Daoy (cell line): ENCODE measurements around the gene CORIN. TPM values are rescaled to one million over a fixed set of nuclear protein-coding genes. Genes with fewer than 3 reads are reported as not detected.

ENCODE experiments used
- DNase-seq: peaks from one replicate; pipeline ENCODE4 v3.0.0-alpha.2; 2015; ENCODE audit warnings: low read depth
- total RNA-seq: library from RNA; depleted of rRNA; stranded (reverse); fragments of >200 nt; shearing (Covaris generic); gene quantifications from 2 replicates; pipeline ENCODE4 v1.2.3, GENCODE V29; 2014

Gene CORIN
- total RNA-seq, 1 experiment from 2014 or later, result not detected

DNA sequence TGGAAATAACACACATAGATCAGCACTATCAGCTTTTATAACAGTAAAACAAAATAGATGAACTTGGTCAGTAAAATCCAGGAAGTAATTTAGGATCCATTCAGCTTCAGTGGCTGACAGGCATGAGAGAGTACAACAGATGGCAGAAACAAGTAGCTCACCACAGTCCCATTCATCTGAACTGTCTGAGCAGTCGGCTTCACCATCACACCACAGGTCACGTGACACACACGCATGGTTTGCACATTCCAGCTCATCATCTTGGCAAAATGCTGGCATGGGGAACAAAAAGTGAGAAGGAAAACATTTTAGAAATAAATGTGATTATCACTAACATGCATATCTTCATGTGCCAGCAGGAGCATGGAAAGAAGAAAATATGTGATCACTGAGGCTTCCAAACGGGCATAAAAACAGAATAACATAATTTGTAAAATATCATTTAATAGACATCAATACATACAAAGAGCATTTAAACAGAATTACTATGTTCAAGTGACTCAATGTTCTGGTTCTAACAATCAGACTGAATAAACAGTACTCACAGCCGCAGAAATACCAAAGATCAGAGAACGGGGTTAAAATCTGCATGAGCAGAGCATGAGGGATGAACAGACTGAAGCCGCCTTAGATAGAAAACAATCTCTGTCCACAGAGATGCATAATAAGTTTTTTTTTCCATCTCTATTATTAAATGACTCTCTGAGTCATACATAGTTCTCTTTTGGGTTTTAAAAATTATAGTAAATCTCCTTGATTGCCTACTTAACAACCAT, 194.7 kb downstream of the CORIN start:
- DNase-seq, result peak; percentile 53

DNA sequence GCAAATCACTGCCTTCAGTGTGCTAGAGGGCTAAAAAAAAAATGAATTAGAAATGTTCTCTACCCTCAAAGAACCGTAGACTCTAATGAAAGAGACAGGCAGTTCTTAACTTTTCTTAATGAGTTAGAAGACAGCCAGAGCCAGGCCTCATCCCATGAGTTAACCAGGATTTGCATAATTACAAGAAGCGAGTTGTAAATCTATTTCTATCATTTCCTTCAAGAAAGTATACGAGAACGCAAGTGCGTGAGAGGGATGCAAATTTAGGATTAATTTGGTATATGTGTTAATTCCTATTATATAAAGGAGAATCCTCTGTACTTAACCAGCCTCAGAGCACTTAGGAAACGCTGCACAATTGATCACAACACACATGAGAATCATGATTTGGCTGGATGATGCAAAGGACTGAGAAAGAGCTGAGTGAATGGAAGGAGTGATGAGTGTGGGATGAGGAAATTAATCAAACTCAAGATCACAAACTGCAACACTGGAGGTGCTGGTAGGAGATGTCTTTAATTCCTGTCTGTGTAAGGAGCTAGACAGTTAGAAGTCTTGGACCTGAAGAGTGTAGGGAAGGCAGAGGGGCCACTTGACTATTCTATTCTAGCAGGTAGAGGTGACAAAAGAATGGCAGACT, 195.6 kb downstream of the CORIN start:
- no peak for DNase-seq

DNA sequence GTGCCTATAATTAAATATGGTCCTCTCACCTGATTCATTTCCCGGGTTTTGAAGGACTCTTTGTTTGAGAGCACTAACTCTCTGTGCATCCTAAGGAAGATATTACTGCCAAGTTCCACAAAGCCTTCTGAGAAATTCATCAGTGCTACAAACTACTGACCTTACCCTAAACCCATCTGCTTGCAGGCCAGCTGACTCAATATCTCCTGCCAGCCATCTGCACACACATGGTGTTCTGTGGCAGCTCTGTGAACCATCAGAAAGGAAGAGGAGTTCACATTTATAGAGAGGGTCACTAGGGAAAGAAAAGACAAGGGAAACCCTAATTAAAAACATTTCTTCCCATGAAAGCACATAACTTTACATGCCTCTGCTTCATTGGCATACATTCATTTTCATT, 196.1 kb downstream of the CORIN start:
- no peak for DNase-seq

DNA sequence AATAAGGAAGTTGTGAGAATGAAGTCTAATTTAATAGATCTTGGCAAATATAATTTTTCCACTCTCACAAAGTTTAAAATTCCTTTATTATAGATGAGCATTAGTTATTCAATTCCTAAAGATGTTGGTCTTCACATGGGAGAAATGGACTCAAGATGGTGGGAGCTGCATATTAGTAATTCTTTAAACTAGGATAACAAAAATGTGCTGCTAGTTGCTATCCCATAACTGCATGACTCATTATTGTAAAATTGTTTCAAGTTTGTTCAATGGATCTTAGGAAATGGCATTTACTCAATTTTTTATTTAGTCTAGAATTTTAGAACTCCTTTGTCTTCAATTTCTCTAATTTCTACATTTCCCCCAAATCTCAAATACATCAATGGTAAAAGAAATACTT, 197.0 kb downstream of the CORIN start:
- no peak for DNase-seq

DNA sequence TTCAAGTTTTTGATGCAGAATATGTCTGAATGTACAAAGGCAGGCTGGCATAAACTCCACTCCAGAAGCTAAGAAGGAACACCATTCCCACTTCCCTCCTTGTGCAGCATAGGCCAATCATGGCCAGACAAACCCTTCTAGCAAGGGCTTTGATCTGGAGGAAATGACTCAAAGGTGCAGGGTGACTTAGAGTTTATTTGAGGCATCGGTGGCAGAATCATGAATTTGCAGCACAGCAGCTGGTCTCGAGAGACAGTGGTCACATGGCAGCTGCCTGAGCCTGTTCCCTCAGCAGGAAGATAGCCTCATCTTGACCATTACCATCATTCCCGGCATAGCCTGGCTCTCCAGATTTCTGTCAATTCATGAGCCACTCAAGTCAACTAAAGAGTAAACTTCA, 198.3 kb downstream of the CORIN start:
- DNase-seq, result peak; percentile 35

DNA sequence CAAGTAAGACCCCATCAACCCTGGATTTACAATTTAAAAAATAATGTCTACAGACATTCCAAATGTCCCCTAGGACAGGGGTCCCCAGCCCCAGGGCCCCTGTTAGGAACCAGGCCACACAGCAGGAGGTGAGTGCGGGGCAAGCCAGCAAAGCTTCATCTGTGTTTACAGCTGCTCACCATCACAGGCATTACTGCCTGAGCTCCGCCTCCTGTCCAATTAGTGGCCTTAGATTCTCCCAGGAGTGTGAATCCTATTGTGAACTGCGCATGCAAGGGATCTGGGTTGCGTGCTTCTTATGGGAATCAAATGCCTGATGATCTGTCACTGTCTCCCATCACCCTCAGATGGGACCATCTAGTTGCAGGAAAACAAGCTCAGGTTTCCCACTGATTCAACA, 206.7 kb downstream of the CORIN start:
- no peak for DNase-seq

DNA sequence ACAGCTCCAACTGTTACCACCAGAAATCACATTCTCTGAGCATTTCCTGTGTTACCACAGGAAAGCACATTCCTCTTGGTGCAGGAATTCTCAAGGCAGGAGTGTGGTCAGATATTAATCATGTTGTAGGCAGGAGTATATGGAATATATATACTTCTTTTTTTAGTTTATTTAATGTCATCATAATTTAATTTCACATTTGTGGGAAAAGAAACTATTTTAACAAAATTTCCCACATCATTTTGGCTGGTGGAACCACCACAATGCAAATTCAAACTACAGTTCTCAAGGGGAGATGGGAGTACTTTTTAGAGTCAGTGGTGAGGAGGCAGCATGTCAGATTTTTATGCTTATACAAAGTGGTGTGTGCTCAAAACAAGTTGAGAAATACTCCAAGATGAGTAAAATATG, 213.8 kb downstream of the CORIN start:
- peak; percentile 4 for DNase-seq

DNA sequence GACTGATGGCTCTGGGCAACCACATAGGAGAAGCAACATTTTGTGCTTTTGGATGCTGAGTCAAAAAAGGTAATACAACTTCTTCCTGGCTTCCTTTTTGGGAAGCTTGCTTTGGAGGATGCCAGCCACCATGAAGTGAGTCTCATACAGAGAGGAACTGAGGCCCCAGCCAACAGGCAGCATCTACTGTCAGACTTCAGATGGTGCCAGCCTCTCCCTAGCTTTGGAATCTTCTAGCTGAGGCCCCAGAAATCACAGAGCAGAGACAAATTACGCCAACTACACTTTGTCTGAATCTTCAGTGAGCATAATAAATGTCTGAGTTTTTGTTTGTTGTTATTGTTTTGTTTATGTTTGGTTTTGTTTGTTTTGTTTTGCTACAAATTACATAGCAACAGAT, 216.7 kb downstream of the CORIN start:
- no peak for DNase-seq

DNA sequence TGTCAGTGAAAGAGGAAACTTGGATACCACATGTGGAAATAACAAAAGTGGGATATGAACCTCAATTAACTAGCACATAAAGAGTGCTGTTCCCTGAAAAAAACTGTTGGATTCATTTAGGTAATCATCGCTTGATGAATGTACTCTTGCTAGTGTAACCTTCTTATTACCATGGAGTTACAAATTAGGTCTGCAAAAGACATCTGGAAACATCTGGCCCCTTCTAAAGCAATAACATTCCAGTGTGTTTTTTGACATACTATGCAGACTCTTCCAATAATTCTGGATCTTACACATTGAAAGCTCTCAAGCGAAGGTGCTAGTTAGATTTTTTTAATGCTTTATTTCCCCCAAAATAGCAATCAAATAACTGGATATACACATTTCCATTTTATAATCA, 218.2 kb downstream of the CORIN start:
- no peak for DNase-seq

DNA sequence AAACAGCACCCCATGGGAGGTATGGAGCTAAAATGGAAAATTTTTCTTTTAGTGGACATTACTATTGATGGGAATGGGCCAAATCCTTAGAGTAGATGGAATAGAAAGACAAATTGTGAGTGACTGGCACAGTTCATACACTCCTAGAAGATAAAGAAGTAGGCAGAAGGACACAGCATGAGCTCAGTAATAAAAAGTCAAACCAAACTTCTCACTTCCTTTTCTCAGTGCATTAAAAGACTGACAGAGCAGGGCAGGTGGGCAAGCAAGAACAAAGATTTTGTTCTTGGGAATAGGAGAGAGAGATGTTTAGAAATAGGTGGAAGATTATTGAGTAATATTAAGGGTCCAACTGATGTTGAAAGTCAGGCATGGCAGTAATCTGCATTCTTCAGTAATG, 220.3 kb downstream of the CORIN start:
- DNase-seq, result no peak

DNA sequence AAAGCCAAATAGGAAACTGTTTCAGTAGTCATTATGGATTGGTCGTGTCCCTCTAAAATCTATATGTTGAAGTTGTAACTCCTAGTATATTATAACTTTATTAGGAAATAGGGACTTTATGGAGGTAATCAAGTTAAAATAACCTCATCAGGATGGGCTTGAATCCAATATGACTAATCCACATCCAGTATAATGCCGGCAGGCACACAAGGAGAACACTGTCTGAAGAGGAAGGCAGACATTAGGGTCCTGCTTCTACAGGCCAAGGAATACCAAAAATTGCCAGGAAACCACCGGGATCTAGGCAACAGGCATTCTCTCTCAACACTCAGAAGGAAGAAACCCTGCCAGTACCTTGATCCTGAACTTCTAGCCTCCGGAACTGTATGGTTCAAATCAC, 222.5 kb downstream of the CORIN start:
- DNase-seq, result no peak

DNA sequence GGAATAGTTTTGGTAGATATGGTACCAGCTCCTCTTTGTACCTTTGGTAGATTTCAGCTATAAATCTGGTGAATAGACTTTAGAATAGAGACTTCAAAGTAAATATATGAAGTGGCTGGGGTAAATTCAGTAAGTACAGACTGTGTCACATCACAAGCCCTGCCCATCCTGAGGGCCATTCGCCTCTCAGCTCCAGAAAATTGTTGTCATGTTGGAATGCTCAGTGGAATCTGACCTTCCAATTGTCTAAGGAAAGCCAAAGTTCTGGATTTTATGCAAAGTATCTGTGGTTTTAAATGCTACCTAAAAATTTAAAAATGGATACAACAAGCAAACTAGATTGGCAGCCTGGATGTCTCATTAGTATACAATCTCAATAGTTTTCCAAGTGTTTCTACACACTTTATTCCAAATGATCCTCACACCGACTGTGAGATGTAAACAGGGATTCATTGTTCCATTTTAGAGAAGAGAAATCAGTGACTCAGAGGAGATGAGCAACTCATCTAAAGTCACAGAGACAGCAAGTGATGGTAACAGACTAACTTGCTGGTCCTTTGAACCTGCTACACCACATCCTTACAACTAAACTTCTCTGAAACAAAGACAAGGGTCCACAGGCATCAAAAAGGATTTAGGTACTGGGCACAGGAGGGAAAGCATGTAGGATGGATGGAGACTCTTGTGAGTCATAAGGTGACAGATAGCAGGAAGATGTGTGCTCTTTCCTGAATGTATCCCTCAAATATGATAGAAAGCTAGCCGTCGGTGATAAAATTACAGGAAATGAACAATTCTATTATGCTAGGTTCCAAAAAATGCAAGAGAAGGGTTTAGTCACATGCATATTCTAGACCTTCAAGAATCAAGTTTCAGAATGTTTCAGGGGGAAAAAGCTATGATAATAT, 225.5 kb downstream of the CORIN start:
- no peak for DNase-seq

DNA sequence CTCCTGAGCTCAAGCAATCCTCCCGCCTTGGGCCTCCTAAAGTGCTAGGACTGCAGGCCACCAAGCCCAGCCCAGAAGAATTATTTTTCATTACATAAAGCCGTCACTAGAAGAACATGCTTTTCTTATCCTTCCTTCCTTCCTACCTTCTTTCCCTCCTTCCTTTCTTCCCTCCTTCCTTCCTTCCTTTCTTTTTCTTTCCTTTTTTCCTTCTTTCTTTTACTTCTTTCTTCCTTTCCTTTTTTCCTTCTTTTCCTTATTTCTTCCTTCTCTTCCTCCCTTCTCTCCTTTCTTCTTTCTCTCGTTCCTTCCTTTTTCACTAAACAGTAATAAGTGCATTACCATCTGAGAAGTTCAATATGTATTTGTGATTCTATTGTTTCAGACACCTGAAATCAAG, 231.4 kb downstream of the CORIN start:
- DNase-seq, result no peak

DNA sequence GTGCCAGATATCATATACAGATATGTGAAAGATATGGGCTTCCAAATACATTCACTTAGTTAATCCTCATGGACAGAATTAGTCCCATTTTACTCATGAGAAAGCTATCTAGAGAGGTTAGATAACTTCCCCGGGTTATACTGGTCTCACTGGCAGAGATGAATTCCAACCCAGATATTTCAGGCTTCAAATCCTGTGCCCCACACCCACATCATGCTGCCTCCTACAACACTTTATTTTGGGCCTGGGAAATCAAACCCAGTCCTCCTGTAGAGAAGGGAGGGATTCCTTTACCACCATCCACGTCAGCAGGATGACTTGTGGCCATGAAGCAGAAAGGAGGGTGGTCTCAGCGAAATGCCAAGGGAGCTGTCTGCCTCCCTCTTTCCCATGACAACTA, 239.0 kb downstream of the CORIN start:
- no peak for DNase-seq

DNA sequence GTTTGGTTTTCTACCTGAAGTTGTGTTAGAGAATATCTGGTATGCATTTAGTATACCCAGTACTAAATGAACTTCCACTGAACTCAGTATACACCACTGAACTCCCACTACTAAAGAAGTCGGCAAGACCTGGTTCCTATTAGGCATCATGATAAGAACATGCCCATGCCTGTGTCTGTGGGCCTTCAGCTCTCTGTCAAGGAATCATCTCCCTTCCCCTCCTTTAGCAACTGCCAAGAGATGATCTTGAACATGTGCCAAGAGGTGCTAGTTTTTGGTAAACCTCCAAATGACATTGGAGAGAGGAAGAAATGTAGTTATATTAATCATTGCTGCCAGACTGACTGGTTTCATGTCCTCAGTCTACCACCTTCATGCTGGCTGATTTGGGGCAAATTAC, 239.5 kb downstream of the CORIN start:
- no peak for DNase-seq

DNA sequence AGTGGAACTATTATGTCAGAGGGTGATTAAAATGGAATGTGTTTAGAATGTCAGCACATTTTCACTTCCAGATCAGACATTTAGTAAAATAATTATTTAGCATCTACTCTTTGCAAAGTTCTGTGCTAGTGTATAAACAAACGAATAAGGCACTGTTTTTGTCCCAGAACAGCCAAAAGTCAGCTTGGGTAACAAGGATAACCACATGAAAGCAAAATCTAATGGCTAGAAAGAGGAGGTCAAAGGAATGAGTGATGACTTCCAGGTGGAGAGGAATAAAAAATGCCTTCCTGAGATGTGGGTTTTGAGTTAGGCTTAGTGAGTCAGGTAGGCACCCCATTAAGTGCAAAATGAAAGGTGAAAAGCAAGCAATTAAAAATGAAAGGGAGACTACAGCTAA, 240.2 kb downstream of the CORIN start:
- no peak for DNase-seq

DNA sequence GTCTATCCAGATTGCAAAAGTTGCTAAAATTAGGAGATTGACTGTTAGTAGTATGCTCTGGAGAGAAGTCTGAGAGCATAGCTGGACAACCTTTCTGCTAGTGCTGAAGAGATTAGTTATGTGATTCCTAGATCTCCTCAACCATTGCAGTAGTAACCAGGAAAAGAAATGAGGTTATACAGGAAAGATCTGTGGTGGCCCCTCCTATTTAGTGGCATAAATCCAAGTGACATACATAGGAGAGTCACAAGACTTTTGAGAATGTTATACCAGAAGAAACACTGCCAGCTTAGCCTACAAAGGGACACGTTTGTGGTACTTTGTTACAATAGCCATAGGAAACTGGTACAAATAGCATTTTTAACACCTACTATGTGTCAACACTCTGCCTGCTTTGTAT, 247.5 kb downstream of the CORIN start:
- DNase-seq, result no peak

DNA sequence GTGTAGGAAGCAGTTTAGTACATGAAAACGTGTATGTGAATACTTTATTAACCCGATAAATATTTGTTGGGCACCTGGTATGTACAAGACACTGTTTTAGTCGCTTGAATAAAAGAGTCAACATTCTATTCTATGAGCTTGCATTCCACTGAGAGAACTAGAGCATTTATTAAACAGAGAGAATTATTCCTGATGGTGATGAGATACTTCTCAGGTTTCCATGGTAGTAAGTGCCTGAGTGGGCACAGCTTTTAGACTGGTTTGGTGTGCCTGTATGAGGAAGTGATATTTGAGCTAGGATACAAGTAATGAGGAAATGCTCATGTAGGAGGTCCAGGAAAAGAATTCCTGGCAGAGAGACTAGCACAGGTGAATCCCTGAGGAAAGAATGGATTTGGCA, 258.6 kb downstream of the CORIN start:
- no peak for DNase-seq

DNA sequence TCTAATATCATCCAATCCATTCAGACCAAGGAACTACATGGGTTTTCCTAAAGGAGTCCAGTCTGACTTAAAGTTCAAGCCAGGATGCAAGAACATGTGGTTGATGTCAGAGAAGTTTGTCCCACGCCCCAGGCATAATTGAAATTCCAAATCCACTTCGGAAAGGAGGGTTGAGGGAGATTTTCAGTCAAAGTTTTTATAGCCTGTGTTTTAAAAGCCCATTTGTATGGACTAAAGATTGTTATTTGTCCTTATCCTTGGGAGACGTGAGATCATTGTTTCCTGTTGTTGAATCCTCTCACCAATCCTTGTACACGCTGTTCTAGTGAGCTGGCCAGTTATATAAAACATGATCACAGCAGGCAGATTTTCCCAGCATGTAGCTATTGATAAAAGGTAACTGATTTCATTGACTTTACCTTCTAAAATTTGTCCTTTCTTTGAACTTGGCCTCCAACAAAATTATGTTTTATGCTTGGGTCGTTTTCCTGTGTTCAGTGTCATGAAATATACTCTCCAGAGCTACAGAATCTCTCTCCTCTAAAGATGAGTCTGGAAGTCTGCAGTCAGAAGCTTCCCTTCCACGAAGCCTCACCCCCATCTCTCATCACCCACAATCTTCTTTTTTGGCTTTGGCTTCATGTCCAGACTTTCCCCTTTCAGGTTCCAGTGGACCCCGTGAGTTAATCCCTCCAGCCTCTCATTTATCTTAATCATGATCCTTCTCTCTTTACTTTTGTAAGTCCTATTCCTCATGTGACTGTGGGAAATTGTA, 259.9 kb downstream of the CORIN start:
- DNase-seq, result no peak

DNA sequence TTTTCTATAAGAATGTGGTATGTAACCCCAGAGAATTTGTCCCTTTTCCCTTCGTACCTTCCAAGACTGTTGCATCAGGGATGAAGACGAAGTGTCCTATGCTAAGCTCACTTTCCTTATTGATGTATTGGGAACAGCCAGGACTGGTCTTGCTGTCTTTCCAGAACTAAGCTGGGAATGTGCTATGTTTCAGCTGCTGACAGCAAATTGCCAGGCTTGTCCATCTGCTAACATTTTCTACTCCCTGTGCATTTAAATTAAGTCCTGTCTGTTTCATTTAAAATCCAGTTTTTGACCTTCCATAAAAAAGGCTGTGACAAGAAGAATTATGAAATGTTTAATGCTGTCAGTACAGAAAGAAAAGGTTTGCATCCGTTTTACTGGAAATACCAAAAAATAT, 264.9 kb downstream of the CORIN start:
- DNase-seq, result no peak

DNA sequence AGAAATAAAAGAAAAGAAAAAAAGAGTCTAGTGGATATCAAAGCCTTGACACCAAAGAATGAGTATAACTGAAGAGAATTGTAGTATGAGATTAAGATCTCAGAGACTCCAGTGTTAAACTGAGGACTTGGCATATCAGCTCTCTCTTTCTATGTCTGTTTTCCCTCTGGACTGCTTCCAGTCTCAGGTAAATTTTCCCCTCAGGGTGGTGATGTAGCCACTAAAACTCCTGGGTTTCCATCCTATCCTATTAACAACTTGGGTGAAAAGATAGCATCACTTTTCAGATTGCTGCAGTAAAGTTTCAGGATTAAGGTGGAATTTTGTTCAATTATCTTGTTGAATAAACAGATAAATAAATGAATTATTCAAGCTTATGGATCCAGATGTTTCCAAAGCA, 267.1 kb downstream of the CORIN start:
- DNase-seq, result no peak

DNA sequence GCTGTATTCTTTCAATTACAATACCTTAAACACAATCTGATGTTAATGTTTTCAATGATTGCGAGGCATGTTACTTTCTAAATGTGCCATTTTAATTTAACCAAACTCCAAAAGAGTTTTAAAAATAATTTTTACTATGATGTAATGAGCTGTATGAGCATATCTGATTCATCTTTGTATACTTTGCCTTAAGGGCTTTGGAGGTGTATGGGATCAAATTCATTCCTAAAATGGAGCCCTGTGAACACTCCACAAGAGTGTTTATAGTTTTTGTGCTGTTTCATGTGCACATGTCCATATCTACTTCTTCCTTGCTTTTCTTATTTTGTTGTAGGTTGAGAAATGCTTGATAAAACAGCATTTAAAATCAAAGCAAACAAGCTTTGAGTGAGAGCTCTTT, 270.4 kb downstream of the CORIN start:
- DNase-seq, result no peak
